ENCODE measurements around the gene PLXNA4. TPM values are rescaled to one million over a fixed set of nuclear protein-coding genes. Genes with fewer than 3 reads are reported as not detected.

PLXNA4 gene
- total and polyA plus RNA-seq, 3 donors from 2014 or later: 3.4 to 5.5 (median 3.8) TPM

DNA sequence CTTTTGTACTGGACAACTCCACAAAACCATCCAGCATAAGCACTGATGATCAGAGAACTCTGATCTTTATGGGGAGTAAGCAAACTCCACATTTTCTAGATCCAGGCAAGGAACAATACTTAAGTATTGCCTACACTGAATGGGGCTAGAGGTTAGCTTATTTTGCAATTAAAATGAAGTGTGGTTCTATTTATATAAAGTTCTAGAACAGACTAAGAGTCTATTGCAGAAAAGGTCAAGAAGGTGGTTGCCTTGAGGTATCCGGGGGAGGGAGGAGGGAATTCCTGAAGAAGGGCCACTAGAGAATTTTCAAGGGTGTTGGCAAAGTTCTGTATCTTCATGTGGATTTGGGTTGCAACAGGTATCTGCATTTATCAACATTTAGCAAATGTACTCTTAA lies 477.9 kb downstream of the PLXNA4 start:
- intact Hi-C loops (cut with DNase I; ENCODE audit: low total_unique reads): no loop called here
- no peak overlapping the region for H3K4me3 ChIP-seq
- no peak for DNase-seq
- no peaks in the 10 kb centered on the region for H3K36me3 ChIP-seq (ENCODE audit: low read depth, missing control alignments)
- no peaks in the 10 kb centered on the region for H3K9me3 ChIP-seq
- no peaks in the 10 kb centered on the region for H3K4me1 ChIP-seq
- H3K27ac ChIP-seq: no peak overlapping the region
- no peaks in the 10 kb centered on the region for H3K27me3 ChIP-seq
- TF ChIP-seq, protein P1, sequence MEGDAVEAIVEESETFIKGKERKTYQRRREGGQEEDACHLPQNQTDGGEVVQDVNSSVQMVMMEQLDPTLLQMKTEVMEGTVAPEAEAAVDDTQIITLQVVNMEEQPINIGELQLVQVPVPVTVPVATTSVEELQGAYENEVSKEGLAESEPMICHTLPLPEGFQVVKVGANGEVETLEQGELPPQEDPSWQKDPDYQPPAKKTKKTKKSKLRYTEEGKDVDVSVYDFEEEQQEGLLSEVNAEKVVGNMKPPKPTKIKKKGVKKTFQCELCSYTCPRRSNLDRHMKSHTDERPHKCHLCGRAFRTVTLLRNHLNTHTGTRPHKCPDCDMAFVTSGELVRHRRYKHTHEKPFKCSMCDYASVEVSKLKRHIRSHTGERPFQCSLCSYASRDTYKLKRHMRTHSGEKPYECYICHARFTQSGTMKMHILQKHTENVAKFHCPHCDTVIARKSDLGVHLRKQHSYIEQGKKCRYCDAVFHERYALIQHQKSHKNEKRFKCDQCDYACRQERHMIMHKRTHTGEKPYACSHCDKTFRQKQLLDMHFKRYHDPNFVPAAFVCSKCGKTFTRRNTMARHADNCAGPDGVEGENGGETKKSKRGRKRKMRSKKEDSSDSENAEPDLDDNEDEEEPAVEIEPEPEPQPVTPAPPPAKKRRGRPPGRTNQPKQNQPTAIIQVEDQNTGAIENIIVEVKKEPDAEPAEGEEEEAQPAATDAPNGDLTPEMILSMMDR (IDR thresholded peaks at IDR 0.05): no peak
- TF ChIP-seq POLR2A (IDR thresholded peaks at IDR 0.05): no peak
- WGBS, 2 donors: 78 to 84% methylated on average over 1 of the region's 1 CpG

DNA sequence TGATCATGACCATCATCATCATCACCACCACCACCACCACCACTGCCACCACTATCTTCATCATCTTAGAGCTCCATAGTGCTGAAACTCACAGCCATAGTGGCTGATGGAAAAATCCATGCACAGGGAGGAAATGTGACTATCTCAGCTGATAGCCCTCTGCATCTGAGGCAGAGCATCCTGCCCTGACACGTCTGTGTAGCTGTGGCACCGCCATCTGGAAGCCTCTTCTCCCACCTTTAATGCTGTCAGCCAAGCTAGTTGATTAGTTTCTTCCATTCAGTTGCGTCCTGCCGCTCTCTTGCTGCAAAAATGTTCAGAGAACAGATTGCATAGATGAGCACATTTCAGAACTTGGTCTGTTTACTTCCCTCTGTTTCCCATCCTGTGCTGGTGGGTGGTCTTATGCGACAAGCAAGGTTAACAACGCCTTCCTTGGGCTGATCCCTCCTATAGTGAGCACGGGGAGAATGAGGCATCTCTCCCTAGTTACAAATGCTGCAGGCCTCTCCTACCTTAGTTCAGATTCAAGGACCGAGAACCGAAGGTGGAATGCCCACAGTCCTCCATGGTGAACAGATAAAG lies 478.6 kb downstream of the PLXNA4 start:
- Histone ChIP-seq H3K27ac (no peak overlapping the region), H3K4me3 (no peak overlapping the region), H3K36me3 (ENCODE audit: low read depth, missing control alignments) (no peaks in the 10 kb centered on the region), H3K9me3 (no peaks in the 10 kb centered on the region), H3K27me3 (no peaks in the 10 kb centered on the region), H3K4me1 (no peaks in the 10 kb centered on the region)
- TF ChIP-seq POLR2A (IDR thresholded peaks at IDR 0.05): no peak
- TF ChIP-seq, protein P1 (IDR thresholded peaks at IDR 0.05): no peak
- intact Hi-C loops (cut with DNase I; ENCODE audit: low total_unique reads): no loop called here
- 79 to 81% methylated on average over 9 of the region's 9 CpGs for WGBS, 2 donors
- no peak for DNase-seq

DNA sequence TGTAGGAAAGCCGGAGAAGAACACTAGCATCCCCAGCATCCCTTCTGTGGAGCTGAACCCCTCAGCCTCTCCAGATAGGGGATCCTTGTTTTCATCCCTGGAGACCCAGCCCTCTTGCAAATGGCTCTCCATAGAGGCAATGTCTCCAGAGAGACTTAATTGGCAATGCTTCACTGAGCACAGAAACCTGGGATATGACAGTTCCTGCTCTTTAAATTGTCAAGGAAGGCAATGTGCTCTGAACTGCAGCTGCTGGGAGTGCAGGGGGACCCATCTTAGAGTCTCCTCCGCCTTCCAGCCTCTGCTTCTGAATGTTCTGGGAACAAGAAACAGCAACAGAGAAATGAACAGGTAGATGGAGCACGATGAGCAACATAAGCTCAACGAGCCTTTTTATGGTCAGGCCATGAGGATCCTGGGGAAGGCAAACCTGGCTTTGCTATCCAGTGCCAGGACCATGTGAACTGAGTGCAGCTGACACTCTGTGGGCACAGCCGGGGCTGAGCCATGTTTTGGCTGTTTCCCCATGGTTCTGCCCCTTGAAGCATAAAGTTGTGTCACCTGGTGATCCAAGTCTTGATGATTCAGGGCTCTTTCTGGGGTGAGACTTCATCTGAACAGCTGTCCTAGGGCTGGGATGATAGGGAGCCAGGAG lies 481.0 kb downstream of the PLXNA4 start:
- H3K36me3 ChIP-seq (ENCODE audit: low read depth, missing control alignments): no peaks in the 10 kb centered on the region
- no peak for TF ChIP-seq POLR2A (IDR thresholded peaks at IDR 0.05)
- TF ChIP-seq, protein P1 (IDR thresholded peaks at IDR 0.05): no peak
- intact Hi-C loops (cut with DNase I; ENCODE audit: low total_unique reads): no loop called here
- no peak overlapping the region for H3K4me3 ChIP-seq
- no peaks in the 10 kb centered on the region for H3K27me3 ChIP-seq
- H3K27ac ChIP-seq: no peak overlapping the region
- 78 to 86% methylated on average over 5 of the region's 5 CpGs for WGBS, 2 donors
- H3K9me3 ChIP-seq: no peaks in the 10 kb centered on the region
- no peak for DNase-seq
- no peaks in the 10 kb centered on the region for H3K4me1 ChIP-seq

DNA sequence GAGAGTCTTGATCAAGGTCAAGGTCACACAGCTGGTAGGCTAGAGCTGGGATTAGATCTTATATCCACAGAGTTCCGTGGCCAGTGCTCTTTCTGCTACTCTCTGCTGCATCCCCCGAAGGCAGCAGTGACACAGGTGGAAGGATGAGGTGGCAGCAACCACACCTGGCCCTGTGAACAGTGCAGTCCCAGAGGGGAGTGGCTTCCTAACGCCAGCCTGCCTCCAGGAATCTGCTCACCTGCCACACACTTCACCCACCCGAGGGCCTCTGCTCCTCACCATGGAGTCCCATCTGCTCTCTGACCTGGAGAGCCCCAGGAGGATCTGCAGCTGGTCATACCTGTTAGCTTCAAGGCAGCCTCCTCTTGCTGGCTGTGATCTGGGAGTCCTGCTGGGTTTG lies 484.2 kb downstream of the PLXNA4 start:
- H3K4me3 ChIP-seq: no peak overlapping the region
- H3K9me3 ChIP-seq: no peaks in the 10 kb centered on the region
- intact Hi-C loops (cut with DNase I; ENCODE audit: low total_unique reads): no loop called here
- no peak for DNase-seq
- no peaks in the 10 kb centered on the region for H3K4me1 ChIP-seq
- no peaks in the 10 kb centered on the region for H3K27me3 ChIP-seq
- H3K36me3 ChIP-seq (ENCODE audit: low read depth, missing control alignments): no peaks in the 10 kb centered on the region
- no peak overlapping the region for H3K27ac ChIP-seq
- no peak for TF ChIP-seq POLR2A (IDR thresholded peaks at IDR 0.05)
- TF ChIP-seq, protein P1 (IDR thresholded peaks at IDR 0.05): no peak
- WGBS, 2 donors: 38 to 76% methylated on average over 2 to 4 of the region's 4 CpGs

DNA sequence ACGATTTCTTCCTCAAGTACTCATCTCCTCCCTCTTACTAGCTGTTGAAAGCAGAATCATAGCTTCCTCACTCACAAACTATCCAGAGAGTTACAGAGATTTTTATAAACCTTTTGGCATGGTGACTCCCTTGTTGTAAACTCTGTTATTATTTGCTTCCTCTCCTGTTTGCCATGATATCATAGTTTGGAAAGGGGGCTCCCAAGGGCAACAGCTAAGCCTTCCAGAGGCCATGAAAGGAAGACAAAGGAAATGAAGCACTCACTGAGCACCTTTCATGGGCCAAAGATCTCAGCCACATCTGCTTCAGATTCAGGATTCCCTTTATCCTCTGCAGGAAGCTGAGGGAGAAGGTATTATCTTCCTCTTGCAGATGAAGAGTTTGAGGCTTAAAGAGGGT lies 484.6 kb downstream of the PLXNA4 start:
- Histone ChIP-seq H3K9me3 (no peaks in the 10 kb centered on the region), H3K27ac (no peak overlapping the region), H3K36me3 (ENCODE audit: low read depth, missing control alignments) (no peaks in the 10 kb centered on the region), H3K4me3 (no peak overlapping the region), H3K4me1 (no peaks in the 10 kb centered on the region), H3K27me3 (no peaks in the 10 kb centered on the region)
- intact Hi-C loops (cut with DNase I; ENCODE audit: low total_unique reads): no loop called here
- 48 to 82% methylated on average over 1 of the region's 1 CpG for WGBS, 2 donors
- no peak for TF ChIP-seq POLR2A (IDR thresholded peaks at IDR 0.05)
- TF ChIP-seq, protein P1 (IDR thresholded peaks at IDR 0.05): no peak
- DNase-seq: no peak
